ENCODE measurements around the gene STAT6.

- TF ChIP-seq CTCF (IDR thresholded peaks at IDR 0.05), result no peak
- no peak for TF ChIP-seq POLR2A (IDR thresholded peaks at IDR 0.05)
Measured at GRCh38 chr12:57126561-57126960, 15.4 kb upstream of the STAT6 start.

Data from heart left ventricle (tissue), 13 donors.